ENCODE data around the gene CYP4B1.

CYP4B1 gene

DNA sequence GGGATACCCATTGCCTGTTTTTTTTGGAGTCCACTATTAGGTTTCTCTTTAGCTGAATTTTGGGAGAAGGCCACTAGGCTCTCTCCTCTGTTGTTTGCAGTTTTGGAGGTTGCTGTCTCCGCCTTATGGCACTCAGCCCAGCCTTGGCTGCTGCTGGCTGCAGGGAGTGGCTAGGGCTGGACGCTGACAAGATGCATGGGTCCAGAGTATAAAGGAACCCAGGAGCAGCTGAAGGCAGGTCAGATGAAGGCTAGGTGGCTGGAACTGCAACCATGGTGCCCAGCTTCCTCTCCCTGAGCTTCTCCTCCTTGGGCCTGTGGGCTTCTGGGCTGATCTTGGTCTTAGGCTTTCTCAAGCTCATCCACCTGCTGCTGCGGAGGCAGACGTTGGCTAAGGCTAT lies at the start of gene CYP4B1:
CYP4B1 (plus strand) TSS at position 237 of the 400 bp plus-strand sequence; CDS start at position 273, 36 bp downstream.
- TF ChIP-seq NFIC (IDR thresholded peaks at IDR 0.05) (0 out of 2 replicates have a peak, but pooled peaks have one; percentile 10), RAD21 (IDR thresholded peaks at IDR 0.05; ENCODE audit: low read depth) (no peak)

DNA sequence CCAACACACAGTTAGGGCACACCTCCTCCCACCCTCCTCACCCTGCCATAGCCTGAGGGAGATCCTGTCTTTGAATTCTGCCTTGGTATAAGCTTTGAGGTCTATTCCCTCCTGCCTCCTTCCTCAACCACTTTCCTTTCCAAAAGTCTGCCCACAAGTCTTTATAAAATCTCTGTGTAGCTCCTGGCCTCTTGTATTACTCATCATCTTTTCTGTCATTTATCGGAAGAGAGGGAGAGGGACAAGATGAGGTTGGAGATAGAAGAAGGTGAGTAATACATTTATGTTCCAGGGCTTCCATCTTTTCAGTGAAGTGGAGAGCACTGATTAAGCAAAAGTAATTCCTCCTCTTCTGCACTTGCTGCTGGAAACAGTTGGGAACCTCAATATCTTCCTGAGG lies 49.4 kb upstream of the CYP4B1 start:
- TF ChIP-seq ZBTB7A (IDR thresholded peaks at IDR 0.05; ENCODE audit: low read depth), result no peak
- no peak for TF ChIP-seq FOXM1 (IDR thresholded peaks at IDR 0.05; ENCODE audit: borderline replicate concordance, low read depth)
- TF ChIP-seq NFIC (IDR thresholded peaks at IDR 0.05), result no peak
- TF ChIP-seq TEAD4 (IDR thresholded peaks at IDR 0.05), result no peak
- TF ChIP-seq TAF1 (IDR thresholded peaks at IDR 0.05; ENCODE audit: low read depth), result no peak
- TF ChIP-seq, protein P1, sequence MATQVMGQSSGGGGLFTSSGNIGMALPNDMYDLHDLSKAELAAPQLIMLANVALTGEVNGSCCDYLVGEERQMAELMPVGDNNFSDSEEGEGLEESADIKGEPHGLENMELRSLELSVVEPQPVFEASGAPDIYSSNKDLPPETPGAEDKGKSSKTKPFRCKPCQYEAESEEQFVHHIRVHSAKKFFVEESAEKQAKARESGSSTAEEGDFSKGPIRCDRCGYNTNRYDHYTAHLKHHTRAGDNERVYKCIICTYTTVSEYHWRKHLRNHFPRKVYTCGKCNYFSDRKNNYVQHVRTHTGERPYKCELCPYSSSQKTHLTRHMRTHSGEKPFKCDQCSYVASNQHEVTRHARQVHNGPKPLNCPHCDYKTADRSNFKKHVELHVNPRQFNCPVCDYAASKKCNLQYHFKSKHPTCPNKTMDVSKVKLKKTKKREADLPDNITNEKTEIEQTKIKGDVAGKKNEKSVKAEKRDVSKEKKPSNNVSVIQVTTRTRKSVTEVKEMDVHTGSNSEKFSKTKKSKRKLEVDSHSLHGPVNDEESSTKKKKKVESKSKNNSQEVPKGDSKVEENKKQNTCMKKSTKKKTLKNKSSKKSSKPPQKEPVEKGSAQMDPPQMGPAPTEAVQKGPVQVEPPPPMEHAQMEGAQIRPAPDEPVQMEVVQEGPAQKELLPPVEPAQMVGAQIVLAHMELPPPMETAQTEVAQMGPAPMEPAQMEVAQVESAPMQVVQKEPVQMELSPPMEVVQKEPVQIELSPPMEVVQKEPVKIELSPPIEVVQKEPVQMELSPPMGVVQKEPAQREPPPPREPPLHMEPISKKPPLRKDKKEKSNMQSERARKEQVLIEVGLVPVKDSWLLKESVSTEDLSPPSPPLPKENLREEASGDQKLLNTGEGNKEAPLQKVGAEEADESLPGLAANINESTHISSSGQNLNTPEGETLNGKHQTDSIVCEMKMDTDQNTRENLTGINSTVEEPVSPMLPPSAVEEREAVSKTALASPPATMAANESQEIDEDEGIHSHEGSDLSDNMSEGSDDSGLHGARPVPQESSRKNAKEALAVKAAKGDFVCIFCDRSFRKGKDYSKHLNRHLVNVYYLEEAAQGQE (IDR thresholded peaks at IDR 0.05; ENCODE audit: low read depth), result no peak
- no peak for TF ChIP-seq EGR1 (IDR thresholded peaks at IDR 0.05)
- TF ChIP-seq CREB1 (IDR thresholded peaks at IDR 0.05; ENCODE audit: low read depth), result no peak

DNA sequence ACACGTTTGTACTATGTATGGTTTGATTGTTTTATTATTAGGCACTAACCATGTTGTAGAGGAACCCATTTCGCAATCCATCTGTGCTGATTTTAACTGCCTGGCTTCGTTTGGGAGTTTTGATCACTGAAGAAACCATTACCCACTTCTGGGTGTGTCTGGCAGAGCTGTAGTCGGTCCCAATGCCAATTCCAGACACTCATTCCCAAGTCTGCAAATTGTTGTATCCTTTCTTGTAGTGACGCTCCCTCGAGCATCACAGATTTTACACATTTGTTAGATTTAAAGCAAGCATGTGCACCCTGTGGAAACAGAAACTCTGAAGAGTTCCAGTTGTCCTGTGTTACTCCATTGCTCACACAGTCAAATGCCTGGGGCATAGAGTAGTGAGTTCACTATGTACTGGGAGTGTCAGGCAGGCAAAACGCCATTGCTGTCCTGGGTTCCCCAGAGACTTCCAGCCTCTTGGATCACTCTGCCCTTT lies 48.9 kb upstream of the CYP4B1 start:
- TF ChIP-seq, protein P2, sequence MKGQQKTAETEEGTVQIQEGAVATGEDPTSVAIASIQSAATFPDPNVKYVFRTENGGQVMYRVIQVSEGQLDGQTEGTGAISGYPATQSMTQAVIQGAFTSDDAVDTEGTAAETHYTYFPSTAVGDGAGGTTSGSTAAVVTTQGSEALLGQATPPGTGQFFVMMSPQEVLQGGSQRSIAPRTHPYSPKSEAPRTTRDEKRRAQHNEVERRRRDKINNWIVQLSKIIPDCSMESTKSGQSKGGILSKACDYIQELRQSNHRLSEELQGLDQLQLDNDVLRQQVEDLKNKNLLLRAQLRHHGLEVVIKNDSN (IDR thresholded peaks at IDR 0.05), result no peak
- TF ChIP-seq CEBPB (IDR thresholded peaks at IDR 0.05), result peak; percentile 73

DNA sequence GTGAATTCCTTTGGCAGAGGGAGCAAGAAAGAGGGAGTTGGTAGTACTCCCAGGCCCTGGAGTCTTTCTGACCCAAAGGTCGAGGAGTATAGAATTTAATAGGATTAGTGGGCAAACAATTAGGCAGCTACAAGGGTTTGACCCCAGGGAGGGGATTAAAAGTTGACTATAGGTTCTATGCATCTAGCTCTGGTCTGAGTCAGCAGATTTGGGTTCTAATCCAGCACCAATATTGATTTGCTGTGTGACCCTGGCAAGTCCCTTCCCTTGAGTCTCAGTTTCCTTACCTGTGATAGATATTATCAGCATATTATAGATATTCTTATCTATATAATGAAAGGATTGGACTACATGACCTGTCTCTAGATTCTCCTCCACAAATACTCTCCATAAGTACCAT lies 44.9 kb upstream of the CYP4B1 start:
- no peak for TF ChIP-seq EP300 (IDR thresholded peaks at IDR 0.05; ENCODE audit: borderline replicate concordance)
- no peak for TF ChIP-seq TEAD4 (IDR thresholded peaks at IDR 0.05)
- TF ChIP-seq YY1 (IDR thresholded peaks at IDR 0.05; ENCODE audit: low read depth), result no peak
- no peak for TF ChIP-seq RAD21 (IDR thresholded peaks at IDR 0.05; ENCODE audit: low read depth)
- TF ChIP-seq, protein P1 (IDR thresholded peaks at IDR 0.05; ENCODE audit: low read depth), result no peak
- no peak for TF ChIP-seq CEBPB (IDR thresholded peaks at IDR 0.05)
- TF ChIP-seq FOXM1 (IDR thresholded peaks at IDR 0.05; ENCODE audit: borderline replicate concordance, low read depth), result no peak
- TF ChIP-seq, protein P3, sequence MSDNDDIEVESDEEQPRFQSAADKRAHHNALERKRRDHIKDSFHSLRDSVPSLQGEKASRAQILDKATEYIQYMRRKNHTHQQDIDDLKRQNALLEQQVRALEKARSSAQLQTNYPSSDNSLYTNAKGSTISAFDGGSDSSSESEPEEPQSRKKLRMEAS (IDR thresholded peaks at IDR 0.05), result no peak
- TF ChIP-seq TCF12 (IDR thresholded peaks at IDR 0.05; ENCODE audit: low read depth), result no peak
- no peak for TF ChIP-seq ZBTB7A (IDR thresholded peaks at IDR 0.05; ENCODE audit: low read depth)
- TF ChIP-seq TAF1 (IDR thresholded peaks at IDR 0.05; ENCODE audit: low read depth), result no peak
- no peak for TF ChIP-seq NFIC (IDR thresholded peaks at IDR 0.05)
- no peak for TF ChIP-seq EGR1 (IDR thresholded peaks at IDR 0.05)
- TF ChIP-seq, protein P2 (IDR thresholded peaks at IDR 0.05), result no peak
- no peak for TF ChIP-seq CREB1 (IDR thresholded peaks at IDR 0.05; ENCODE audit: low read depth)

DNA sequence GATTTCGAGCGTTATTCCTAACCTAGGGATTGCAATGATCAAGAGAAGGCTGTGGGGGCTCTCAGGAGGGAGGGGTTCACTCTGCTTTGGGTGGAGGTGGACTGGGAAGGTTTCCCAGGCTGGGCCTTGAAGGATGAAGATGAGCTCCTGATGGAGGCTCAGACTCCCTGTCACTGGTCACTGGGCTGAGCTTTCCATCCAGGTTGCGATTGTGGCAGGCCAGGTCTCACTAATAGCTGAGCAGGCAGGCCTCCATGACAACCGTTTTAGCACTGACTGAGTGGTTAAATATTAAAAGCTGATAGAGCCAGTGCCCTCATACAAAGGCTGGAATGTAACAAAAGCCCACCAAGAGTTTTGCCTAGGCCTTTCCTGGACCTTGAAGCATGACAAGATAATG lies 43.7 kb upstream of the CYP4B1 start:
- TF ChIP-seq TEAD4 (IDR thresholded peaks at IDR 0.05), result no peak

DNA sequence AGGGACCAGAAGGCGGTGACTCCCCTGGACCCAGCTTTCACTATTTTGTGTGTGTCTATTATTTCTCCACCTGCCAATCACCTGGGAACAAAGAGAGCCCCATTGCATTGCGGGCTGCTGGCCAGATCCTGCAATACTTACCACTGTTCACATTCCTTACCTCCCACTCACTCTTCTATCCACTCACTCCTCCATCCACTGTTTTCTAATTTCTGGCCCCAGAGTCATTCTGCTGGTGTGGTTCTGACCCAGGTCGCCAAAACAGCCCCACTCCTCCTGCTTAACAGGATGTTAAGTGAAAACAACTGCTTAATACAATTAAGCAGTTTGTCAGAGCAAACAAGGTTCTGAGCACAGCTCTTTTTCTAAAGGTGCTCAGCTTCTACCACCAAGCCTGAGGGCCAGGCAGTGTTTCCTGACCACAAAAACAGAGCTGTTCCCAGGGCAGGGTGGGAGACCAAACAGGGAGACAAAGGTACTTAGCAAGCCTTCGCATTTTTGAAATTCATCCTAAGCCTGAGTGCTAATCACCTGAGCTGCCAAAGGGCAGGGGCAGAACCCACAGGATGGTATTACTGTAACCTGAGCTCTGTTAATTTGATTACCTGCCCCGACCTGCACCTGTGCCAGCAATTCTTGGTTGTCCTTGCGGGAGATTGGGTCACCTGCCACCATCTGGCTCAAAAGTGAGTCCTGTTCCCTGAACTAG lies 41.4 kb upstream of the CYP4B1 start:
- TF ChIP-seq, protein P1 (IDR thresholded peaks at IDR 0.05; ENCODE audit: low read depth), result no peak
- TF ChIP-seq FOXM1 (IDR thresholded peaks at IDR 0.05; ENCODE audit: borderline replicate concordance, low read depth), result peak; percentile 85
- TF ChIP-seq NFIC (IDR thresholded peaks at IDR 0.05), result peak; percentile 93
- TF ChIP-seq, protein P2 (IDR thresholded peaks at IDR 0.05), result peak; percentile 58
- TF ChIP-seq TCF12 (IDR thresholded peaks at IDR 0.05; ENCODE audit: low read depth), result peak; percentile 94
- 0 out of 2 replicates have a peak, but pooled peaks have one; percentile 9 for TF ChIP-seq TAF1 (IDR thresholded peaks at IDR 0.05; ENCODE audit: low read depth)
- no peak for TF ChIP-seq ZBTB7A (IDR thresholded peaks at IDR 0.05; ENCODE audit: low read depth)
- TF ChIP-seq CREB1 (IDR thresholded peaks at IDR 0.05; ENCODE audit: low read depth), result no peak
- peak; percentile 68 for TF ChIP-seq CEBPB (IDR thresholded peaks at IDR 0.05)
- no peak for TF ChIP-seq YY1 (IDR thresholded peaks at IDR 0.05; ENCODE audit: low read depth)
- peak; percentile 30; the same call in 1 of the 2 replicates for TF ChIP-seq RAD21 (IDR thresholded peaks at IDR 0.05; ENCODE audit: low read depth)
- TF ChIP-seq EGR1 (IDR thresholded peaks at IDR 0.05), result peak; percentile 90
- TF ChIP-seq TEAD4 (IDR thresholded peaks at IDR 0.05), result peak; percentile 93
- TF ChIP-seq EP300 (IDR thresholded peaks at IDR 0.05; ENCODE audit: borderline replicate concordance), result peak; percentile 91
- TF ChIP-seq, protein P3 (IDR thresholded peaks at IDR 0.05), result no peak; the same call in none of the 2 replicates
